Neural progenitor cell (in vitro differentiated cells): ENCODE results near the gene ABLIM2. TPM values are rescaled to one million over a fixed set of nuclear protein-coding genes. Genes with fewer than 3 reads are reported as not detected.

Experiments used
- DNase-seq: peaks from one replicate; pipeline ENCODE4 v3.0.0-alpha.2; 2016; ENCODE audit warnings: low spot score
- H2AFZ ChIP-seq: fragments of 200-600 bp; sonication (generic); replicated peaks from 2 replicates; pipeline ENCODE4 v1.6.1; 2016; ENCODE audit warnings: antibody characterized with exemption
- H3F3A ChIP-seq: fragments of 200-600 bp; sonication (generic); 2 replicates; pipeline ENCODE4 v1.6.1; 2016; ENCODE audit warnings: antibody characterized with exemption, low read depth
- H3K27ac ChIP-seq: fragments of 200-600 bp; sonication (generic); 2 replicates; pipeline ENCODE4 v1.5.1; 2016; ENCODE audit warnings: mild to moderate bottlenecking
- H3K27me3 ChIP-seq: fragments of 200-600 bp; sonication (generic); 2 replicates; pipeline ENCODE4 v1.6.1; 2016; ENCODE audit warnings: mild to moderate bottlenecking, moderate library complexity
- H3K36me3 ChIP-seq: fragments of 200-600 bp; sonication (generic); 2 replicates; pipeline ENCODE4 v1.5.1; 2016
- H3K4me1 ChIP-seq: fragments of 200-600 bp; sonication (generic); 2 replicates; pipeline ENCODE4 v1.6.1; 2016; ENCODE audit warnings: mixed run types
- H3K4me2 ChIP-seq: fragments of 200-600 bp; sonication (generic); 2 replicates; pipeline ENCODE4 v1.6.1; 2016
- H3K4me3 ChIP-seq: fragments of 200-600 bp; sonication (generic); 2 replicates; pipeline ENCODE4 v1.5.1; 2016
- H3K79me2 ChIP-seq: fragments of 200-600 bp; sonication (generic); 2 replicates; pipeline ENCODE4 v1.6.1; 2016; ENCODE audit warnings: low read depth
- H3K9ac ChIP-seq: fragments of 200-600 bp; sonication (generic); 2 replicates; pipeline ENCODE4 v1.6.1; 2016
- H3K9me3 ChIP-seq: fragments of 200-600 bp; sonication (generic); 2 replicates; pipeline ENCODE4 v1.5.1; 2016; ENCODE audit warnings: low read depth
- H4K20me1 ChIP-seq: fragments of 200-600 bp; sonication (generic); 2 replicates; pipeline ENCODE4 v1.6.1; 2016; ENCODE audit warnings: low read depth
- H3K27ac Mint-ChIP-seq: 3 replicates; pipeline ENCODE4 v1.8.0; 2021; ENCODE audit warnings: mixed read lengths
- H3K27me3 Mint-ChIP-seq: 2 replicates; pipeline ENCODE4 v1.8.0; 2022; ENCODE audit warnings: low read depth, mild to moderate bottlenecking, inconsistent platforms, moderate library complexity, mixed read lengths; ENCODE audit not compliant: insufficient read depth
- H3K36me3 Mint-ChIP-seq: 3 replicates; pipeline ENCODE4 v1.8.0; 2021; ENCODE audit warnings: mixed read lengths
- H3K4me1 Mint-ChIP-seq: 3 replicates; pipeline ENCODE4 v1.8.0; 2021; ENCODE audit warnings: mixed read lengths
- H3K4me3 Mint-ChIP-seq: 3 replicates; pipeline ENCODE4 v1.8.0; 2021; ENCODE audit warnings: mild to moderate bottlenecking, moderate library complexity, mixed read lengths
- H3K9me3 Mint-ChIP-seq: 3 replicates; pipeline ENCODE4 v1.8.0; 2020; ENCODE audit warnings: mixed read lengths
- CTCF ChIP-seq: fragments of 200-600 bp; sonication (generic); IDR thresholded peaks from 2 replicates; pipeline ENCODE4 v1.5.1; 2017; ENCODE audit warnings: antibody characterized with exemption, mild to moderate bottlenecking
- EZH2 ChIP-seq: fragments of 200-600 bp; sonication (generic); IDR thresholded peaks from 2 replicates; pipeline ENCODE4 v1.6.1; 2017; ENCODE audit warnings: antibody characterized with exemption, mild to moderate bottlenecking, moderate library complexity
- EZH2phosphoT487 ChIP-seq: fragments of 200-600 bp; sonication (generic); IDR thresholded peaks from 2 replicates; pipeline ENCODE4 v1.6.1; 2017; ENCODE audit warnings: antibody characterized with exemption
- total RNA-seq: library from RNA; depleted of rRNA; stranded (reverse); fragments of >200 nt; gene quantifications from 2 replicates; pipeline ENCODE4 v1.2.3, GENCODE V29; 2015; ENCODE audit warnings: low replicate concordance

The ABLIM2 gene
- total RNA-seq, 1 donor from 2014 or later: 0.24 TPM

- no peak overlapping the region for H3K9ac ChIP-seq
- Mint-ChIP-seq H3K27me3 (peaks cover 5% of the 10 kb centered on the region), H3K36me3 (no peaks in the 10 kb centered on the region), H3K4me3 (no peak overlapping the region), H3K27ac (no peak overlapping the region), H3K9me3 (peaks cover 6% of the 10 kb centered on the region), H3K4me1 (peaks cover 11% of the 10 kb centered on the region)
- no peaks in the 10 kb centered on the region for H3F3A ChIP-seq
- H3K9me3 ChIP-seq: no peaks in the 10 kb centered on the region
- H3K27me3 ChIP-seq: no peaks in the 10 kb centered on the region
- no peaks in the 10 kb centered on the region for H3K4me1 ChIP-seq
- H3K27ac ChIP-seq: no peak overlapping the region
- no peak for DNase-seq
- TF ChIP-seq EZH2phosphoT487 (no peak), CTCF (no peak), EZH2 (no peak)
- no peaks in the 10 kb centered on the region for H3K79me2 ChIP-seq
- H2AFZ ChIP-seq: no peak overlapping the region
- H4K20me1 ChIP-seq: no peaks in the 10 kb centered on the region
- no peak overlapping the region for H3K4me2 ChIP-seq
- H3K4me3 ChIP-seq: no peak overlapping the region
- H3K36me3 ChIP-seq: no peaks in the 10 kb centered on the region
These were observed 38.7 kb downstream of the ABLIM2 start for GRCh38 chr4:8119877-8120276.

GRCh38 chr4:8118531-8118930, 40.1 kb downstream of the ABLIM2 start:
- Mint-ChIP-seq H3K9me3 (peaks cover 6% of the 10 kb centered on the region), H3K27me3 (peaks cover 5% of the 10 kb centered on the region), H3K4me3 (no peak overlapping the region), H3K27ac (peak overlapping the region; percentile 87), H3K36me3 (no peaks in the 10 kb centered on the region), H3K4me1 (peaks cover 8% of the 10 kb centered on the region)
- Histone ChIP-seq H4K20me1 (no peaks in the 10 kb centered on the region), H3K79me2 (no peaks in the 10 kb centered on the region), H3K27me3 (no peaks in the 10 kb centered on the region), H3K9me3 (no peaks in the 10 kb centered on the region), H3K9ac (no peak overlapping the region), H3K27ac (no peak overlapping the region), H3K4me3 (no peak overlapping the region), H3K4me1 (no peaks in the 10 kb centered on the region), H3K36me3 (no peaks in the 10 kb centered on the region), H3F3A (no peaks in the 10 kb centered on the region), H3K4me2 (no peak overlapping the region), H2AFZ (no peak overlapping the region)
- TF ChIP-seq CTCF (no peak), EZH2phosphoT487 (no peak), EZH2 (no peak)
- no peak for DNase-seq

- no peak overlapping the region for H3K4me3 Mint-ChIP-seq
These were observed 40.6 kb downstream of the ABLIM2 start for GRCh38 chr4:8118035-8118434.

More at GRCh38 chr4:8118035-8118434, 40.6 kb downstream of the ABLIM2 start:
- Mint-ChIP-seq H3K27ac (no peak overlapping the region), H3K36me3 (no peaks in the 10 kb centered on the region), H3K4me1 (peaks cover 13% of the 10 kb centered on the region), H3K27me3 (peaks cover 4% of the 10 kb centered on the region), H3K9me3 (peaks cover 6% of the 10 kb centered on the region)
- Histone ChIP-seq H3K79me2 (no peaks in the 10 kb centered on the region), H3K4me2 (no peak overlapping the region), H3K4me1 (no peaks in the 10 kb centered on the region), H3K36me3 (no peaks in the 10 kb centered on the region), H4K20me1 (no peaks in the 10 kb centered on the region), H3K27ac (no peak overlapping the region), H3K9ac (no peak overlapping the region), H3K9me3 (no peaks in the 10 kb centered on the region), H3F3A (no peaks in the 10 kb centered on the region), H2AFZ (no peak overlapping the region), H3K27me3 (no peaks in the 10 kb centered on the region), H3K4me3 (no peak overlapping the region)
- TF ChIP-seq EZH2phosphoT487 (no peak), EZH2 (no peak), CTCF (no peak)
- DNase-seq: no peak
